Activated naive CD4-positive, alpha-beta T cell treated with anti-CD3 and anti-CD28 coated beads, Interleukin-2, amount 50 U/mL, for 24 hours (primary cell): ENCODE data around the gene SLC9A8.
"Not testable (repeated sequence)": the region's sequence is repeated elsewhere in the genome, so short reads cannot be mapped to it uniquely, and the experiment has no call there.

Experiments used
- H3K27ac Mint-ChIP-seq: one replicate; pipeline ENCODE4 v1.8.0; 2021; ENCODE audit warnings: mild to moderate bottlenecking, mixed read lengths
- H3K27me3 Mint-ChIP-seq: one replicate; pipeline ENCODE4 v1.8.0; 2021; ENCODE audit warnings: mixed read lengths
- H3K36me3 Mint-ChIP-seq: one replicate; pipeline ENCODE4 v1.8.0; 2021; ENCODE audit warnings: mixed read lengths
- H3K4me1 Mint-ChIP-seq: one replicate; pipeline ENCODE4 v1.8.0; 2021; ENCODE audit warnings: mixed read lengths
- H3K4me3 Mint-ChIP-seq: one replicate; pipeline ENCODE4 v1.8.0; 2021; ENCODE audit warnings: mild to moderate bottlenecking, mixed read lengths
- H3K9me3 Mint-ChIP-seq: one replicate; pipeline ENCODE4 v1.8.0; 2021; ENCODE audit warnings: mixed read lengths

Gene SLC9A8

DNA sequence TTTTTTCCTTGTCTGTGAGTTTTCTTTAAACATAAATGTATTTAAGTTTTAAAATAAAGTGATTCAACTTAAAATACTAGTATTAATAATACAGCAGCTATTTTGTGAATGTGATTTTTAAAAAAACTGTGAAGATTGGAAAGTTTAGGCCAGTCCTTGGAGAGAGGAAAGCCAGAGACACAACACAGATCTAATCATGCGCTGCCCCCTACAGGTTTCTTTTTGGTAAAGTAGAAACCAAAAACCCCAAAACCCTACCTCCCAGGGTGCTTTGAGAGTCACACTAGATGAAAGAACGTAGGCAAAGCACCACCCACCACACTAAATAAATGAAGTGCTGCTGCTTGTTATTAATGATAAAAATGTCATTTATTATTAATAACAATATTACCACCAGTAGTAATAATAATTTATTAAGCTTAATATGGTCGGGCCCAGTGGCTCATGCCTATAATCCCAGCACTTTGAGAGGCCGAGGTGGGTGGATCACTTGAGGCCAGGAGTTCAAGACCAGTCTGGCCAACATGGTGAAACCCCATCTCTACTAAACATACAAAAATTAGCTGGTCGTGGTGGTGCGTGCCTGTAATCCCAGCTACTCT, 33.7 kb downstream of the SLC9A8 start:
- Mint-ChIP-seq H3K27ac (no peak overlapping the region), H3K36me3 (peaks cover 15% of the 10 kb centered on the region), H3K4me1 (peaks cover 23% of the 10 kb centered on the region), H3K4me3 (no peak overlapping the region), H3K27me3 (no peaks in the 10 kb centered on the region), H3K9me3 (no peaks in the 10 kb centered on the region)

- H3K36me3 Mint-ChIP-seq, result peaks cover 11% of the 10 kb centered on the region
- no peaks in the 10 kb centered on the region for H3K9me3 Mint-ChIP-seq
- no peaks in the 10 kb centered on the region for H3K27me3 Mint-ChIP-seq
- no peak overlapping the region for H3K4me3 Mint-ChIP-seq
- H3K4me1 Mint-ChIP-seq, result peaks cover 18% of the 10 kb centered on the region
- H3K27ac Mint-ChIP-seq, result no peak overlapping the region
Measured at GRCh38 chr20:49850463-49851230, 38.0 kb downstream of the SLC9A8 start.

DNA sequence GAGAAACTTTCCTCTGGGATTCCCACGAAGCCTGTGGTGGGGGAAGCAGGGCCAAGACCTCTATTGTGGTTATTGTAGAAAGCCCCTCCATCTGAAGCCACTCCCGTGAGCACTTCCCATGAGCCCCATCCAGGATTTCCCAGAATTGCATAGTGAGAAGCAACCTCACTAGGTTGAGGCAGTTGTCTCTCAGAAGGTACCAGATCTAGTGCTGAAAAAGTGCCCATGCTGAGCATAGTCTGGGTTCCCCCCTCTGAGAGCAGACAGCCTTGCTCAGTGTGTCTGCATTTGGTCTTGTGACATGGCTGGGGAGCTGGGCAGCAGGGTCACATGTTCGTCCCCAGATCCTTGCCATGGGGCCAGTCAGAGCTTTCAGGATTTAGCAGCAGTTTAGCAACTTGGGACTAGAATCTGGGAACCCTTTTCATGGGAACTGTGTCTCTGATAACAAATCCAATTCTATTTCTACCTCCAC, 38.6 kb downstream of the SLC9A8 start:
- no peaks in the 10 kb centered on the region for H3K27me3 Mint-ChIP-seq
- no peak overlapping the region for H3K27ac Mint-ChIP-seq
- H3K36me3 Mint-ChIP-seq, result peaks cover 11% of the 10 kb centered on the region
- H3K9me3 Mint-ChIP-seq, result no peaks in the 10 kb centered on the region
- peaks cover 18% of the 10 kb centered on the region for H3K4me1 Mint-ChIP-seq
- no peak overlapping the region for H3K4me3 Mint-ChIP-seq

DNA sequence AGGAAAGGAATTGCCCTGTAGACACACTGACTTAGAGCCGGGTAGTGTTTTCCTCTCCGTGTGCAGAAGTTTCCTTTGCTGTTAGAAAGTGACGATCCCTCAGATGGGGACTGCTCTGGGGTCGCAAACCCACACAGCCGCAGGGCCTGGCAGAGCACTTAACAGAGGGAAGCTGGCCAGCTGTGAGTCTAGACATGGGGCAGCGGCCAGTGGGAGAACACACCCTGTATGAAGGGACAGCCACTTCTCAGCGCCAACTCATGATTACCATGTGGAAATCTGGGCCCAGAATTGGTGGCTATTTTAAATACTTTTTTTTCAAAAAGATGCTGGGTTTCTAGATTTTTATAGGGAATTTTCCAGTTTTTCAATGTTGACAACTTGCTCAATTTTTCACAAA, 39.4 kb downstream of the SLC9A8 start:
- Mint-ChIP-seq H3K4me1 (peaks cover 18% of the 10 kb centered on the region), H3K27ac (no peak overlapping the region), H3K4me3 (no peak overlapping the region), H3K9me3 (no peaks in the 10 kb centered on the region), H3K27me3 (no peaks in the 10 kb centered on the region), H3K36me3 (peaks cover 11% of the 10 kb centered on the region)

DNA sequence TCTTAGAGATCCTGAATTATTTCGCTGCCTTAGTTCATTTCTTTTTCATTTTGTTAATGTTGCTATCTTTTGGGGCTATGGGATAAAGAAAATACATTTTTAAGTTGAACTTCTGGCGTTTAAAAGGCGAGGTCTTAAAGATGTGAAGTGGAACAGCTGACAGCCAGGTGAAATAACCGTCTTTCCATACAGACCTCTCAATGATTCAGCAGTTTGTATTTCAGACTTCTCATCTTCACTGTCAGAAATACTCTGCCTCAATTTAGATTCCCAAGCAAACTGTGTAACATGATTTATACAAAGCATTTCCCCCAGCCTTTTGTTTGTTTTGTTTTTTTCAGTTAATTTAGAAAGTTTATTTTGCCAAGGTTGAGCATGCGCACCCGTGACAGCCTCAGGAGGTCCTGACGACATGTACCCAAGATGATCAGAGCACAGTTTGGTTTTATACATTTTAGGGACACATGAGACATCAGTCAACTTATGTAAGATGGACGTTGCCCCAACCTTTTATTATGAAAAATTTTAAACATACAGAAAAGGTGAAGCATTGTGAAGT, 40.0 kb downstream of the SLC9A8 start:
- no peaks in the 10 kb centered on the region for H3K9me3 Mint-ChIP-seq
- H3K27ac Mint-ChIP-seq, result no peak overlapping the region
- peaks cover 18% of the 10 kb centered on the region for H3K4me1 Mint-ChIP-seq
- H3K4me3 Mint-ChIP-seq, result no peak overlapping the region
- H3K27me3 Mint-ChIP-seq, result no peaks in the 10 kb centered on the region
- H3K36me3 Mint-ChIP-seq, result peaks cover 11% of the 10 kb centered on the region

DNA sequence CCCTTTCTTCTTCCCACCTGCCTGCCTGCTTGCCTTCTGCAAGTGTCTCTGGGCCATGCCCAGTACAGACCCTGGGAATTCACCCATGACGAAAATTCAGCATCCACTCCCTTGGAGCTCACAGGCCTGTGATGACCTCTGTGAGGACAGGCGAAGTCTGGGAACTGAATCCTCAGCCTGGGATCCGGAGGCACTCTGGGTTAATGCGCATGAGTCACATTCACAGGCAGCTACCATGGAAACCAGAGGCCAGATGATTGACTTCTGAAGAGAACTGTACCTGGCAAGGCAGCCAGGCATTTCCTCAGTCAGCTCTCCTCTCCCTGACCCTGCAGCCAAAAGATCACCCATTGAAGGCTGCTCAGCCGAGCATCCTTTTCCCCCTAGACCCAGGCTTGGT, 41.0 kb downstream of the SLC9A8 start:
- H3K9me3 Mint-ChIP-seq, result no peaks in the 10 kb centered on the region
- no peak overlapping the region for H3K27ac Mint-ChIP-seq
- H3K36me3 Mint-ChIP-seq, result peaks cover 10% of the 10 kb centered on the region
- H3K27me3 Mint-ChIP-seq, result no peaks in the 10 kb centered on the region
- no peak overlapping the region for H3K4me3 Mint-ChIP-seq
- peaks cover 18% of the 10 kb centered on the region for H3K4me1 Mint-ChIP-seq

- H3K36me3 Mint-ChIP-seq, result peaks cover 8% of the 10 kb centered on the region
- H3K27ac Mint-ChIP-seq, result no peak overlapping the region
- peaks cover 15% of the 10 kb centered on the region for H3K4me1 Mint-ChIP-seq
- no peaks in the 10 kb centered on the region for H3K9me3 Mint-ChIP-seq
- no peak overlapping the region for H3K4me3 Mint-ChIP-seq
- H3K27me3 Mint-ChIP-seq, result no peaks in the 10 kb centered on the region
Measured at GRCh38 chr20:49854190-49854875, 41.7 kb downstream of the SLC9A8 start.

DNA sequence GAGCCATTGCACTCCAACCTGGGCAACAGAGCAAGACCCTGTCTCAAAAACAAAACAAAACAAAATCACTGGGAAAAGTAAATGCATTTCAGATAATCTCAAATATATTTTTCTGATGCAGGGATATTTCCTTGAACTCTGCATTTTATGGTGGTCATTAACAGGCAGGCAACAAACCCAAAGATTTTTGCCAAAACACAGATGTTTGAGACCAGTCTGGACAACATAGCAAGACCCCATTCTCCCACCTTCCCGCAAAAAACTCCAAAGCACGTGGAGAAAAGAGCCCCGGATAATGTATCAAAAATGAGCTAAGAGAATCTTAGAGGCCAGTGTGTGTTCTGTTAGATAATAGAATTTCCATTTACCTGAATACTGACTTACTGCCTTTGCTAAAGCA, 44.3 kb downstream of the SLC9A8 start:
- no peak overlapping the region for H3K4me3 Mint-ChIP-seq
- no peak overlapping the region for H3K27ac Mint-ChIP-seq
- no peaks in the 10 kb centered on the region for H3K27me3 Mint-ChIP-seq
- H3K36me3 Mint-ChIP-seq, result peaks cover 8% of the 10 kb centered on the region
- H3K4me1 Mint-ChIP-seq, result no peaks in the 10 kb centered on the region
- H3K9me3 Mint-ChIP-seq, result no peaks in the 10 kb centered on the region

- Mint-ChIP-seq H3K4me3 (no peak overlapping the region), H3K27me3 (no peaks in the 10 kb centered on the region), H3K27ac (no peak overlapping the region), H3K36me3 (peaks cover 7% of the 10 kb centered on the region), H3K9me3 (no peaks in the 10 kb centered on the region), H3K4me1 (no peaks in the 10 kb centered on the region)
Measured at GRCh38 chr20:49858076-49858585, 45.5 kb downstream of the SLC9A8 start.

DNA sequence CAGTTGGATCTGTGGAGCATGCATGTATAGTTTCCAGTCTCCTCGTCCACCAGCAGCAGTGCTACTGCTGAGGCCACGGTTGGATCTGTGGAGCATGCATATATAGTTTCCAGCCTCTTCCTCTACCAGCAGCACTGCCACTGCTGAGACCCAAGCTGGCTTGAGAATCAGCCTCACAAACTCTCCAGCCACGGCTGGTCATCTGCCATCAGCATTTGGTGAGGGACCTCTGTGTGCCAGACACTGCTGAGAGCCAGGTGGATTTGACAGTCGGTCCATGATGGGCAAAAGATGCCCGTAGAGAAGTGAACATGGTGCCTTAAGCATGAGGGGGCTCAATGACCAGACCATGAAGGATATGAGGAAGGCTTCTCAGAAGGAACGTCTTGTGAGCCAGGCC, 46.4 kb downstream of the SLC9A8 start:
- Mint-ChIP-seq H3K27me3 (no peaks in the 10 kb centered on the region), H3K4me1 (no peaks in the 10 kb centered on the region), H3K9me3 (no peaks in the 10 kb centered on the region), H3K4me3 (no peak overlapping the region), H3K36me3 (peaks cover 7% of the 10 kb centered on the region), H3K27ac (no peak overlapping the region)

DNA sequence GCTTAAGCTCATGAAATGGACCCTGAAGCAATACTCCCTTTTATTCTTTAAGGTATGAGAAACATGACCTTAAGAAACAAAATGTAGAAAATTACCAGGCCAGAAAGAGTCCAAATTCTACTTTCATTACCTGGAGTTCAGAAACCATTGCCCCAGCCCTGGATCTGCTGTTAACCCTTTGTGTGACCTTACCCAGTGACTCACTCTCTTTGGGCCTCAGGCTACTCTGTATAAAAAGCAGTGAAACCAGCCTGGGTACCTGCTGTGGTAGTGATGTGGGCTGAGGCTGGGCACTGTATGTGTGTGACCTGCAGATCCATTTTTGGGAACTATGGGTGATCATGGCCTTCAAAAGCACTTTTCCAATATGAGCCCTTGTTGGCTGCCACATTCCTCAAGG, 47.2 kb downstream of the SLC9A8 start:
- no peaks in the 10 kb centered on the region for H3K4me1 Mint-ChIP-seq
- peaks cover 7% of the 10 kb centered on the region for H3K36me3 Mint-ChIP-seq
- no peaks in the 10 kb centered on the region for H3K9me3 Mint-ChIP-seq
- no peak overlapping the region for H3K27ac Mint-ChIP-seq
- no peak overlapping the region for H3K4me3 Mint-ChIP-seq
- no peaks in the 10 kb centered on the region for H3K27me3 Mint-ChIP-seq

DNA sequence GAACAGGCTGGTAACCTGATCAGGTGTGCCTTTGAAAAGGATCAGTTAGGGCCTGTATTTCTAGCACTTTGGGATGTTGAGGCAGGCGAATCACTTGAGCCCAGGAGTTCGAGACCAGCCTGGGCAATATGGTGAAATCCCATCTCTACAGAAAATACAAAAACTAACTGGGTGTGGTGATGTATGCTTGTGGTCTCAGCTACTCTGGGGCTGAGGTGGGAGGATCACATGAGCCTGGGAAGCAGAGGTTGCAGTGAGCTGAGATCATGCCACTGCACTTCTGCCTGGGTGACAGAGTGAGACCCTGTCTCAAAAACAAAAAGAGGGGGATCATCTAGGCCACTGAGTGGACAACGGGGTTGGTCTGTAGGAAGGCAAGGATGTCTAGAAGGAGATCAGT, 48.6 kb downstream of the SLC9A8 start:
- H3K4me3 Mint-ChIP-seq, H3K36me3 Mint-ChIP-seq, H3K9me3 Mint-ChIP-seq, H3K4me1 Mint-ChIP-seq, H3K27me3 Mint-ChIP-seq: not testable (repeated sequence)
- peak overlapping the region; percentile 14 for H3K27ac Mint-ChIP-seq

DNA sequence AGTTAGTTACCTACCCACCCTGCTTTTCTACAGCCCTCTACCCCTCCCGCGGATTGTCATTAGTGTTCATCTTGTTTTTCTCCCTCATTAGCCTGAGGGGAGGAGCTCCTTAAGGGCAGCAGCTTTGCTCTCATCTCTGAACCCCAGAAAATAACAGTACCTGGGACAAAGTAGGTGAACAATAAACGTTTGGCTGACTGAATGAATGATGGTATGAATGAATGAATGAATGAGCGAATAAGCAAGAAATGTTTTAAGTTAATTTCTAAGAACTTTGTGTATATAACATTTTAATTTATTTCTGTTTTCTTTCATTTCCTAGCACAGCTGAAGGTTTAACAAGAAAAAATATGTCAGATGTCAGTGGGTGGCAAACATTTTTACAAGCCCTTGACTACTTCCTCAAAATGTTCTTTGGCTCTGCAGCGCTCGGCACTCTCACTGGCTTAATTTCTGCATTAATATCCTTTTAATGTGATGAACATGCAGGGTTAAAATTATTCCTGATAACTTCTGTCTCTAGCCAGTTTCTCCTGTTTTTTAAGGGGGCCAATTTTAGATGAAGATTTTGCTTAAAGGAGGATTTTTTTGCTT, 50.1 kb downstream of the SLC9A8 start:
- H3K4me1 Mint-ChIP-seq, result no peaks in the 10 kb centered on the region
- H3K4me3 Mint-ChIP-seq, result no peak overlapping the region
- H3K36me3 Mint-ChIP-seq, result peaks cover 6% of the 10 kb centered on the region
- H3K27me3 Mint-ChIP-seq, result no peaks in the 10 kb centered on the region
- H3K9me3 Mint-ChIP-seq, result no peaks in the 10 kb centered on the region
- no peak overlapping the region for H3K27ac Mint-ChIP-seq

DNA sequence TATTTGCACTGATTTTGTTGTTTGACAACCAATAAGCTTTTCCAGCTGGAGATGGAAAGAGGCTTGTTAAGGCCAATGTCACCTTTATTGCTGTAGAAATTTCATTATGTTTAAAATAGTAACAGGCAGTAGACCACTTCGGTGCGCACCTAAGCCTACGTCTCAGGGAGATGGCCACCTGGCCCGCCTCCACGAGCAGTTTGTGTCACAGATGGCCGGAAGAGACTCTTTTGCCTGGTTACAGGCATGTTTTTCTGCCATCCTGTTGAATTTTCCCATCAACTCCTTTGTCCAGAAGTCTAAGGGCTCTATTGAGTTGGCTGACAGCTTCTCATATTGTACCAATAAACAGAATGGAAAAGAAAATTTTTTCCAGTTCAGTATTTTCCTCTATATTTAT, 51.0 kb downstream of the SLC9A8 start:
- no peak overlapping the region for H3K4me3 Mint-ChIP-seq
- no peak overlapping the region for H3K27ac Mint-ChIP-seq
- peaks cover 6% of the 10 kb centered on the region for H3K36me3 Mint-ChIP-seq
- H3K4me1 Mint-ChIP-seq, result no peaks in the 10 kb centered on the region
- no peaks in the 10 kb centered on the region for H3K9me3 Mint-ChIP-seq
- no peaks in the 10 kb centered on the region for H3K27me3 Mint-ChIP-seq

DNA sequence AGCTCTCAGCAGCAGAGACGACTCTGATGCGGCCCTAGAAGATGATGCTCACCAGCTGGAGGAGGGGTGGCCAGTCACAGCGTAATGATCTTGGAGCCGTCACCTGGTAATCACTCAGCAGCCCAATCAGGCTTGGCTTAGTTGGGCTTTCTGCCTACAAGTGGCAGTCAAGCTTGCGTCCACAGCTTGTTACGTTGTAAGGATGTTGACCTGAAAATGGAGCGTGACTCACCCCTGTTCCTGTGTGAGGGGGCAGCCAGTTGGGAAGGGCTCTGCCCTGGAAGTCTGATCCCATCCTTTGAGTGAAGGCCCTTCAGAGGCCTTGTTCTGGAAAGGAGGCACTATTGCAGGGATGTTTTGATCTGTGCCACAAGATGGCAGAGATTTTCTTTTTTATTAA, 52.9 kb downstream of the SLC9A8 start:
- Mint-ChIP-seq H3K9me3 (no peaks in the 10 kb centered on the region), H3K27ac (no peak overlapping the region), H3K4me3 (no peak overlapping the region), H3K36me3 (peaks cover 8% of the 10 kb centered on the region), H3K27me3 (no peaks in the 10 kb centered on the region), H3K4me1 (no peaks in the 10 kb centered on the region)
